ENCODE measurements around the gene OR2T35.

The OR2T35 gene

DNA sequence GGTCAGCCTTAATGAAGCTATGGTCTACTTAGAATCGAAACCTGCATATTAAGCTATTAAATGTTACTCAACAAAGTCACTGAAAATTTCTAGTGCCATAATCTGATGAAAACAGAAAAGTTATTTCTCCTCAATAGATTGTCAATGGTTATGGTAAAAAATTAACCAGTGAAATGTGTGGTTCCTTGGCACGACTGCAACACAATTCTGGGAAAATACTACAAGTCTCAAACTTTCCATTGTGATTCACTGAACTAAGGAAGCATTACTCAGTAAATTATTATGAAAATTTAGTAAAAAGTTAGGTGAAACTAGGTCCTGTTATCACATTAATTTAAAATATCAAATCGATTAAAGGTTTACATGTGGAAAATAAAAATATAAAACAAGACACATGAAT, 34.8 kb downstream of the OR2T35 start:
- no peaks in the 10 kb centered on the region for H3K36me3 Mint-ChIP-seq
- no peak for DNase-seq
- CTCF ChIA-PET: interaction anchor here (0.8 kb wide), 1 partner anchor 9 kb away, joined by 3 read pairs; no protein-coding TSS in a partner anchor
- H3K9me3 Mint-ChIP-seq: no peaks in the 10 kb centered on the region
- H3K4me1 Mint-ChIP-seq: peaks cover 15% of the 10 kb centered on the region
- no peaks in the 10 kb centered on the region for H3K27me3 Mint-ChIP-seq
- H3K4me3 Mint-ChIP-seq: no peak overlapping the region
- H3K27ac Mint-ChIP-seq: no peak overlapping the region

DNA sequence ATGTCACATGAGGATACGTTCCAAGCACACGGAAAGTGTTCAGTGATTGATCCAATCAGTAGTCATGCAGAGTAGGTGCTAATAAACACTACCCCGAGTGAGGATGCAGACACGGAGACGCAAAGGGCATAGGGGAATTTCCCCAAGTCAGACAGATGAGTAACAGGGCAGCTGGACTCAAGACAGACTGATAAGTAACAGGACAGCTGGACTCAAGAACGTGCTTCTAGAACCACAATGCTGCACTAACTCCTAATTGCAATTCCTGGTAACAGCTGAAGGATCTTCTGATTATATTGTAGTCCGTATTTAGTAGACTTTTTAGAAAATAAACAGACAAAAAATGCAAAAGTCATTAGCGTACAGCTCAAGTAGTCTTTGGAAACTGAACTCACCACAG, 45.7 kb downstream of the OR2T35 start:
- Mint-ChIP-seq H3K27ac (no peak overlapping the region), H3K27me3 (no peaks in the 10 kb centered on the region), H3K4me1 (peaks cover 7% of the 10 kb centered on the region), H3K9me3 (no peaks in the 10 kb centered on the region), H3K4me3 (no peak overlapping the region), H3K36me3 (no peaks in the 10 kb centered on the region)
- CTCF ChIA-PET: no interaction called here
- DNase-seq: no peak

DNA sequence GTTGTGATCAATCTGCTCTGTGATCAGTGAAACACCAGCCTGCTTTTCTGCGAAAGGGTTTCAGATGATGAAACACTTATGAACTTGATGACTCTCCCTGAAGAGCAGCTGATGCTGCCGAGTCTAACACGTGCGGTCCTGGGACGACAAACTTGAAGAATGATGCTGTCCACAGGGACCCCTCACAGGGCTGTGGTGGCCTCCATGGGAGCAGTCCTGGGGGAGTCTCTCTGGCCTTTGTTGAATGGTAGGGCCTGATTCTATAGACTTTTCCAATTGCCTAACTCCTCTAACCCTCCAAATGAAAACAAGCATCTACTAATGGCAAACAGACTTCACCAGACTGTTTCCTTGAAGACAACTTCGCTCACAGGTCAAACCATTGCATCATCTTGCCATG, 47.5 kb downstream of the OR2T35 start, which contains the start of gene OR2T10:
Gene OR2T10, minus strand, starts transcription at position 112 of the 400 bp plus-strand sequence. CDS start 3,932 bp downstream, outside the sequence.
- Mint-ChIP-seq H3K36me3 (no peaks in the 10 kb centered on the region), H3K4me1 (peaks cover 7% of the 10 kb centered on the region), H3K4me3 (no peak within 1 kb of the TSS), H3K27me3 (no peaks in the 10 kb centered on the region), H3K27ac (no peak within 1 kb of the TSS), H3K9me3 (no peaks in the 10 kb centered on the region)
- no peak for DNase-seq
- CTCF ChIA-PET: no interaction called here

DNA sequence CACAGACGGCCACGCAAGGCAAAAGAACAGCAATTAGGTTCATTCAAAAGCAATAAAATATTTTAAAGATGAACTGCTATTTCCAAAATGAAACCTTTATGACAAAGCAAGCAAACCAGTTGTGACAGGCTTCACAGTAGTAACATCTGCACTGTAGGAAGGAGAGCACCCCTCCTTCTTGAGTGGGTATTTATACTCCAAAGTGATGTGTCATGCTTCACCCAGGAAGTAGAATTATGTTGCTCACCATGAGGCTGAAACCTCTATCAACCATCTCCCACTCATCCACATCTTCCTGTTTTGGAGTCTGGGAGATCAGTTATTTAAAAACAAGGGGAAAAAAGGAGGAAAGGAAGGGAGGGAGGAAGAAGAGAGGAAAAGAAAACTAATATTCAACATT, 48.5 kb downstream of the OR2T35 start:
- H3K4me1 Mint-ChIP-seq: peaks cover 7% of the 10 kb centered on the region
- no peak overlapping the region for H3K4me3 Mint-ChIP-seq
- H3K27ac Mint-ChIP-seq: no peak overlapping the region
- no peaks in the 10 kb centered on the region for H3K27me3 Mint-ChIP-seq
- CTCF ChIA-PET: no interaction called here
- no peaks in the 10 kb centered on the region for H3K9me3 Mint-ChIP-seq
- no peak for DNase-seq
- no peaks in the 10 kb centered on the region for H3K36me3 Mint-ChIP-seq

DNA sequence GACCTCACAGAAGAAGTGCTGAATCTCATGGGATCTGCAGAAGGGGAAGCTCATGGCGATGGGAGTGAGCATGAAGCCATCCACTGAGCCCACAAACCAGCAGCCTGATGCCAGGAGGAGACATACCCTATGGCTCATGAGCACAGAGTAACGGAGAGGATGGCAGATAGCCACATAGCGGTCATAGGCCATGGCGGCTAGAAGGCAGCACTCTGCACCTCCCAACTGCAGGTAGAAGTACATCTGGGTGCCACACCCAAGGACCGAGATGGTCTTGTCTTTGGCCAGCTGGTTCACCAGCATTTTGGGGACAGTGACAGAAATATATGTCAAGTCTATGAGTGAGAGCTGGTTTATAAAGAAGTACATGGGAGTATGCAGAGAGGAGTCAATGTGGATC, 51.9 kb downstream of the OR2T35 start:
- H3K9me3 Mint-ChIP-seq: no peaks in the 10 kb centered on the region
- no peaks in the 10 kb centered on the region for H3K27me3 Mint-ChIP-seq
- CTCF ChIA-PET: no interaction called here
- no peak overlapping the region for H3K27ac Mint-ChIP-seq
- H3K36me3 Mint-ChIP-seq: no peaks in the 10 kb centered on the region
- no peak for DNase-seq
- peaks cover 7% of the 10 kb centered on the region for H3K4me1 Mint-ChIP-seq
- no peak overlapping the region for H3K4me3 Mint-ChIP-seq

DNA sequence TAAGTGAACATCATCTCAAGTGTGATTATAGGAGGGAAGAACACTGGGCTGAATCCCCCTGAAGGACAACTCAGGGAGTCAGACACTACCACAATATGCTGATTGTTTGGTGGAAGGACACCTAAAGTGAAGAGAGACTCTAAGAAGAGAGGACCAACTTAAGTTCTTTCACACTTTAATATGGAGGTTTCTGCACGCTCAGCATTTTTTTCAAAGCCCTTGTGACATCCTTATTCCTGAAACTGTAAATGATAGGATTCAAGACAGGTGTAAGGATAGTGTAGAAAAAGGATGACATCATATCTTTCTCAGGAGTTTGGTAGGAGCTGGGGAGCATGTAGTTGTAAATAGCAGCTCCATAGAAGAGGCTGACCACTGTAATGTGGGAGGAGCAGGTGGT, 52.4 kb downstream of the OR2T35 start:
- CTCF ChIA-PET: no interaction called here
- H3K4me1 Mint-ChIP-seq: peaks cover 7% of the 10 kb centered on the region
- H3K27ac Mint-ChIP-seq: no peak overlapping the region
- no peak overlapping the region for H3K4me3 Mint-ChIP-seq
- no peaks in the 10 kb centered on the region for H3K27me3 Mint-ChIP-seq
- no peaks in the 10 kb centered on the region for H3K9me3 Mint-ChIP-seq
- no peaks in the 10 kb centered on the region for H3K36me3 Mint-ChIP-seq
- DNase-seq: no peak

DNA sequence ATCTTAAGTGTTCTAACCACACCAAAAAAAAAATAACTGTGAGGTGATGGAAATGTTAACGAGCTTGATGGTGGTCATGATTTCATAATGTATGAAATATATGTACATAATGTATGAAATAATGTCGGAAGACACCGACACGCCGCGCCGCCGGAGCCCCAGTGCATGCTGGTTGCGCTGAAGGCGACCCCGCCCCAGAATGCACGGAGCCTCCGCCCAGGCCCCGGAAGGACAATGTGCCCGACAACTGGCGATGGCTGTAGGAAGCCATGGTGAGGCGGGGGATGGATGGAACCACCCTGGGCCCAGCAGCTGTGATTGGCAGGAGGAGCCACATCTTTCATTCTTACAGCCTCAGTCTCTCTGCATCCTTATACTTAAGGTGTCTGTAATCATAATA, 55.0 kb downstream of the OR2T35 start:
- no peaks in the 10 kb centered on the region for H3K36me3 Mint-ChIP-seq
- CTCF ChIA-PET: interaction anchor here (1.2 kb wide), 1 partner anchor 186 kb away, joined by 3 read pairs; no protein-coding TSS in a partner anchor
- DNase-seq: no peak
- H3K4me1 Mint-ChIP-seq: peaks cover 7% of the 10 kb centered on the region
- no peaks in the 10 kb centered on the region for H3K27me3 Mint-ChIP-seq
- no peaks in the 10 kb centered on the region for H3K9me3 Mint-ChIP-seq
- H3K4me3 Mint-ChIP-seq: no peak overlapping the region
- no peak overlapping the region for H3K27ac Mint-ChIP-seq

DNA sequence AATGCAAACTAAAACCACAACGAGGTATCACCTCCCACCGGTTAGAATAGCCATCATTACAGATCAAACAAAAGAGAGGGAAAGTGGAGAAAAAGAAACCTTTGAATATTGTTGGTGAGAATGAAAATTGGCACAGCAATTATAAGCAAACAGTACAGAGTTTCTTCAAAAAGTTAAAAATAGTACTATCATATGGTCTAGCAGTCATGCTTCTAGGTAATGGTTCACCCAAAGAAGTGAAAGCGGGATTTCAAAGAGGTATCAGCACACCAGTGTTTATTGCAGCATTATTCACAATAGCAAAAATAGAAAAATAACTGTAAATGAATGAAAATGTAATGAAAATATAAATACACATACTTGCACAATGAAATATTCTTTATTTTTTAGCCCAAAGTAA, 55.7 kb downstream of the OR2T35 start:
- Mint-ChIP-seq H3K9me3 (peaks cover 2% of the 10 kb centered on the region), H3K4me3 (no peak overlapping the region), H3K36me3 (no peaks in the 10 kb centered on the region), H3K27me3 (no peaks in the 10 kb centered on the region), H3K4me1 (peaks cover 14% of the 10 kb centered on the region), H3K27ac (no peak overlapping the region)
- CTCF ChIA-PET: interaction anchor here (1.1 kb wide), 1 partner anchor 185 kb away, joined by 4 read pairs; no protein-coding TSS in a partner anchor
- no peak for DNase-seq

All from activated naive CD4-positive, alpha-beta T cell treated with anti-CD3 and anti-CD28 coated beads, Interleukin-2, amount 10 ng/mL, durations not matched to agents 7 days and 5 days (primary cell).